ENCODE data around the gene ZNF385B.

Gene ZNF385B

DNA sequence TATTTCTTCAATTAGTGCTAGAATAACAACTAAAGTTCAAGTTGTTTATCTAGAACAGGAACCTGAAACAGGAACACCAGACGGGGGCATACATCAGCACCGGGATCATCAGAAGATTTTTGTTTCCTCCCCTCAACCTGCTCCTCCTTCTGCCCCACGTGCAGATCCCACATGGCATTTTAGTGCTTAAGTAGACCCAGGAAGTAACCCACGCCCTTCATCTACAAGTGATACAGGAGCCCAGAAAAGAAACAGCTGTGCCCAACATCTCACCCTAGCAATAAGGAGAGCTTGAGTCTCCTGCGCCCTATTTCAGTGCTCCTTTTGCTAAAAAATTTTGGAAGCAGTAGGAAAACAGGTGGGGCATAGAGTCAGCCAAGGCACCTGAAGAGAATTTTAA lies 5.2 kb downstream of the ZNF385B start:
- Histone ChIP-seq H3K9ac (ENCODE audit: low read length) (no peak overlapping the region), H2AK5ac (ENCODE audit: low read length, severe bottlenecking) (no peak overlapping the region), H2BK12ac (ENCODE audit: low read length in 2 of 2) (no peak overlapping the region), H3K79me1 (replicated peaks; ENCODE audit: low read length, poor library complexity, severe bottlenecking) (no peaks in the 10 kb centered on the region), H3K4me2 (ENCODE audit: low read length, poor library complexity, severe bottlenecking) (no peak overlapping the region), H2BK5ac (ENCODE audit: low read depth, low read length, poor library complexity, severe bottlenecking) (no peak overlapping the region), H4K91ac (ENCODE audit: low read length) (no peak overlapping the region), H2AFZ (ENCODE audit: low read depth, low read length) (no peak overlapping the region), H3K18ac (ENCODE audit: low read depth in 1 of 2, low read length in 2 of 2) (no peak overlapping the region), H3K14ac (ENCODE audit: low read length in 2 of 2) (no peak overlapping the region), H2BK15ac (ENCODE audit: low read depth, poor library complexity, severe bottlenecking) (no peak overlapping the region), H3K4me1 (ENCODE audit: control insufficient read depth, insufficient read depth, low read depth, low read length) (peaks cover 10% of the 10 kb centered on the region), H3K4ac (ENCODE audit: low read depth in 1 of 2, low read length in 2 of 2) (no peak overlapping the region), H3K36me3 (ENCODE audit: control insufficient read depth in 1 of 2, insufficient read depth in 2 of 2, low read depth in 1 of 2, low read length in 2 of 2) (no peaks in the 10 kb centered on the region), H3K9me3 (ENCODE audit: control insufficient read depth, low read length) (no peaks in the 10 kb centered on the region), H3K23ac (ENCODE audit: low read length in 2 of 2) (no peak overlapping the region), H2BK120ac (ENCODE audit: low read depth, low read length) (no peak overlapping the region), H4K8ac (ENCODE audit: low read length) (no peak overlapping the region), H3K27ac (ENCODE audit: low read length, poor library complexity, severe bottlenecking) (no peak overlapping the region), H3K4me3 (ENCODE audit: insufficient read depth in 1 of 2, low read depth in 1 of 2, low read length in 2 of 2) (no peak overlapping the region), H3K27me3 (ENCODE audit: control insufficient read depth in 1 of 2, insufficient read depth in 1 of 2, low read length in 2 of 2) (peaks cover 10 to 27% of the 10 kb centered on the region in 2 experiments)
- WGBS = 67% methylated on average over 5 of the region's 5 CpGs
- DNase-seq = no peak

DNA sequence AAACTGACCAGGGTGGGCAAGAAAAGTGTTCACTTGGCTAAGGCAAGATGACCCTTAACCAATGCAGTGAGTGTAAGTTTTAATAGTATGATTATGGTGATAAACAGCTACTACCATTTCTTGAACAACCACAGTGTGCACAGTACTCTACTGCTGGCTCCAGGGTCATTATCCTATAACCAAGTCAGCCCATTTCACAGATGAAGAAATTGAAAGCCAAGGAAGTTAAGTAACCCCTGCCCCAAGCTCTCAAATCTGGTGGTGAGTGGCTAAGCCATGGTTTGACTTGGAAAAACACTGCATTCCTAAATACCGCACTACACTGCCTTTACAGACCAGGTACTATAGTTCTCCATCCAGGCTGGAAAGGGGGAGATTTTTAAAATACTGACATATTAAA lies 5.7 kb downstream of the ZNF385B start:
- H3K9me3 ChIP-seq (ENCODE audit: control insufficient read depth, low read length) = no peaks in the 10 kb centered on the region
- no CpG with 5 or more reads among the region's 1 CpG for WGBS
- H3K4me3 ChIP-seq (ENCODE audit: insufficient read depth in 1 of 2, low read depth in 1 of 2, low read length in 2 of 2) = no peak overlapping the region
- no peak overlapping the region for H3K23ac ChIP-seq (ENCODE audit: low read length in 2 of 2)
- no peak overlapping the region for H4K8ac ChIP-seq (ENCODE audit: low read length)
- no peak overlapping the region for H3K4me2 ChIP-seq (ENCODE audit: low read length, poor library complexity, severe bottlenecking)
- H2BK120ac ChIP-seq (ENCODE audit: low read depth, low read length) = no peak overlapping the region
- H3K27ac ChIP-seq (ENCODE audit: low read length, poor library complexity, severe bottlenecking) = no peak overlapping the region
- H3K36me3 ChIP-seq (ENCODE audit: control insufficient read depth in 1 of 2, insufficient read depth in 2 of 2, low read depth in 1 of 2, low read length in 2 of 2) = no peaks in the 10 kb centered on the region
- H2BK12ac ChIP-seq (ENCODE audit: low read length in 2 of 2) = no peak overlapping the region
- no peak overlapping the region for H3K9ac ChIP-seq (ENCODE audit: low read length)
- H2AFZ ChIP-seq (ENCODE audit: low read depth, low read length) = no peak overlapping the region
- H2BK5ac ChIP-seq (ENCODE audit: low read depth, low read length, poor library complexity, severe bottlenecking) = no peak overlapping the region
- no peaks in the 10 kb centered on the region for H3K79me1 ChIP-seq (replicated peaks; ENCODE audit: low read length, poor library complexity, severe bottlenecking)
- no peak overlapping the region for H2BK15ac ChIP-seq (ENCODE audit: low read depth, poor library complexity, severe bottlenecking)
- H2AK5ac ChIP-seq (ENCODE audit: low read length, severe bottlenecking) = no peak overlapping the region
- peaks cover 5% of the 10 kb centered on the region for H3K4me1 ChIP-seq (ENCODE audit: control insufficient read depth, insufficient read depth, low read depth, low read length)
- no peak overlapping the region for H3K4ac ChIP-seq (ENCODE audit: low read depth in 1 of 2, low read length in 2 of 2)
- no peak overlapping the region for H4K91ac ChIP-seq (ENCODE audit: low read length)
- H3K27me3 ChIP-seq (ENCODE audit: control insufficient read depth in 1 of 2, insufficient read depth in 1 of 2, low read length in 2 of 2) = peaks cover 10 to 26% of the 10 kb centered on the region in 2 experiments
- no peak overlapping the region for H3K18ac ChIP-seq (ENCODE audit: low read depth in 1 of 2, low read length in 2 of 2)
- DNase-seq = no peak
- H3K14ac ChIP-seq (ENCODE audit: low read length in 2 of 2) = no peak overlapping the region

DNA sequence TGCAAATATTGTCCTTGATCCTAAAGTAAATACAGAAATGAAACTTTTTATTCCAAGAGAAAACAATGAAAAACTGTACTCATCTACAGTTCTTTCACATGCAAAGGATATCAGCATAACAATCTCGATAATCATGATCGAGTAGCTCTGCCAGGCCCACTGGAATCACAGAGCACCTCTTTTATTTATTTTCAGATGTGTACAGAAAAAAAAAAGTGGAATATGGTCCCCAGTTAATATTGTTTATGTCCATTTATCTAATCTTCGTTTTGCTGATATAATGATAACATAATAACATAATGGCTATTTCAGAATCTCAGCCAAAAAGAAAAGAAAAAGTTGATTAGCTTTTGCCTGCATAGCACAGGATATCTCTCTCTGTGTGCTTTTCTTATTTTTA lies 6.5 kb downstream of the ZNF385B start:
- Histone ChIP-seq H2BK12ac (ENCODE audit: low read length in 2 of 2) (no peak overlapping the region), H4K8ac (ENCODE audit: low read length) (no peak overlapping the region), H2AFZ (ENCODE audit: low read depth, low read length) (no peak overlapping the region), H3K4me2 (ENCODE audit: low read length, poor library complexity, severe bottlenecking) (no peak overlapping the region), H3K27ac (ENCODE audit: low read length, poor library complexity, severe bottlenecking) (no peak overlapping the region), H2AK5ac (ENCODE audit: low read length, severe bottlenecking) (no peak overlapping the region), H3K4me3 (ENCODE audit: insufficient read depth in 1 of 2, low read depth in 1 of 2, low read length in 2 of 2) (no peak overlapping the region), H3K36me3 (ENCODE audit: control insufficient read depth in 1 of 2, insufficient read depth in 2 of 2, low read depth in 1 of 2, low read length in 2 of 2) (no peaks in the 10 kb centered on the region), H3K4me1 (ENCODE audit: control insufficient read depth, insufficient read depth, low read depth, low read length) (no peaks in the 10 kb centered on the region), H3K9me3 (ENCODE audit: control insufficient read depth, low read length) (no peaks in the 10 kb centered on the region), H3K79me1 (replicated peaks; ENCODE audit: low read length, poor library complexity, severe bottlenecking) (no peaks in the 10 kb centered on the region), H4K91ac (ENCODE audit: low read length) (no peak overlapping the region), H3K18ac (ENCODE audit: low read depth in 1 of 2, low read length in 2 of 2) (no peak overlapping the region), H3K27me3 (ENCODE audit: control insufficient read depth in 1 of 2, insufficient read depth in 1 of 2, low read length in 2 of 2) (peaks cover 3 to 18% of the 10 kb centered on the region in 2 experiments), H3K9ac (ENCODE audit: low read length) (no peak overlapping the region), H2BK5ac (ENCODE audit: low read depth, low read length, poor library complexity, severe bottlenecking) (no peak overlapping the region), H2BK15ac (ENCODE audit: low read depth, poor library complexity, severe bottlenecking) (no peak overlapping the region), H3K14ac (ENCODE audit: low read length in 2 of 2) (no peak overlapping the region), H3K4ac (ENCODE audit: low read depth in 1 of 2, low read length in 2 of 2) (no peak overlapping the region), H3K23ac (ENCODE audit: low read length in 2 of 2) (no peak overlapping the region), H2BK120ac (ENCODE audit: low read depth, low read length) (no peak overlapping the region)
- no peak for DNase-seq
- whole genome bisulfite sequencing = 100% methylated on average over 1 of the region's 3 CpGs

DNA sequence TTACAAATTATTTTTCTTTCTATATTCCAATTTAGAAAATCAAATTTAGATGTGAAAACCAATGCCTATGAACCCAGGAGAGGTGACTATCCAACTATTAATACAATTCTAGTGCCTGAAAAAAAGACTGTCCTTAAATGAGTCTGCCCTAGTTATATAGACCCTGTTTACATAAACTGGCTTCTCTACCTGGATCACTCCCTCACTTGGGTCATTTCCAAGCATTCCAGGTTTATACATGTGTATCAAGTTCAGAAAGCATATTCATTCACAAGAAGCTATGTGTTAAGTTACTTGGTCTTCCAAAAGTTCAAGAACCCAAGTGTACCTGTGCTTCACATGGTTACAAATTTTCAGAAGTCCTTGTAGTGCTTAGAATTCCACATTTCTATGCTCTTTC lies 8.3 kb downstream of the ZNF385B start:
- Histone ChIP-seq H3K18ac (ENCODE audit: low read depth in 1 of 2, low read length in 2 of 2) (no peak overlapping the region), H3K14ac (ENCODE audit: low read length in 2 of 2) (no peak overlapping the region), H3K27ac (ENCODE audit: low read length, poor library complexity, severe bottlenecking) (no peak overlapping the region), H4K91ac (ENCODE audit: low read length) (no peak overlapping the region), H2AK5ac (ENCODE audit: low read length, severe bottlenecking) (no peak overlapping the region), H3K23ac (ENCODE audit: low read length in 2 of 2) (no peak overlapping the region), H3K27me3 (ENCODE audit: control insufficient read depth in 1 of 2, insufficient read depth in 1 of 2, low read length in 2 of 2) (peaks cover 3 to 10% of the 10 kb centered on the region in 2 experiments), H3K4ac (ENCODE audit: low read depth in 1 of 2, low read length in 2 of 2) (no peak overlapping the region), H3K9me3 (ENCODE audit: control insufficient read depth, low read length) (no peaks in the 10 kb centered on the region), H2BK15ac (ENCODE audit: low read depth, poor library complexity, severe bottlenecking) (no peak overlapping the region), H4K8ac (ENCODE audit: low read length) (no peak overlapping the region), H2AFZ (ENCODE audit: low read depth, low read length) (no peak overlapping the region), H3K79me1 (replicated peaks; ENCODE audit: low read length, poor library complexity, severe bottlenecking) (no peaks in the 10 kb centered on the region), H2BK5ac (ENCODE audit: low read depth, low read length, poor library complexity, severe bottlenecking) (no peak overlapping the region), H3K36me3 (ENCODE audit: control insufficient read depth in 1 of 2, insufficient read depth in 2 of 2, low read depth in 1 of 2, low read length in 2 of 2) (no peaks in the 10 kb centered on the region), H2BK12ac (ENCODE audit: low read length in 2 of 2) (no peak overlapping the region), H2BK120ac (ENCODE audit: low read depth, low read length) (no peak overlapping the region), H3K4me2 (ENCODE audit: low read length, poor library complexity, severe bottlenecking) (no peak overlapping the region), H3K4me1 (ENCODE audit: control insufficient read depth, insufficient read depth, low read depth, low read length) (no peaks in the 10 kb centered on the region), H3K4me3 (ENCODE audit: insufficient read depth in 1 of 2, low read depth in 1 of 2, low read length in 2 of 2) (no peak overlapping the region), H3K9ac (ENCODE audit: low read length) (no peak overlapping the region)
- no peak for DNase-seq
